GM18502 (cell line): ENCODE results near the gene PRRT1B.

Source experiments
- ATAC-seq: cut with Tn5 transposase; IDR thresholded peaks from one replicate; pipeline ENCODE4 v1.9.1; 2021; ENCODE audit warnings: mild to moderate bottlenecking; ENCODE audit not compliant: unreplicated experiment, poor library complexity

PRRT1B gene

GRCh38 chr9:131521822-131522221 lies 23.5 kb upstream of the PRRT1B start:
- no peak for ATAC-seq

DNA sequence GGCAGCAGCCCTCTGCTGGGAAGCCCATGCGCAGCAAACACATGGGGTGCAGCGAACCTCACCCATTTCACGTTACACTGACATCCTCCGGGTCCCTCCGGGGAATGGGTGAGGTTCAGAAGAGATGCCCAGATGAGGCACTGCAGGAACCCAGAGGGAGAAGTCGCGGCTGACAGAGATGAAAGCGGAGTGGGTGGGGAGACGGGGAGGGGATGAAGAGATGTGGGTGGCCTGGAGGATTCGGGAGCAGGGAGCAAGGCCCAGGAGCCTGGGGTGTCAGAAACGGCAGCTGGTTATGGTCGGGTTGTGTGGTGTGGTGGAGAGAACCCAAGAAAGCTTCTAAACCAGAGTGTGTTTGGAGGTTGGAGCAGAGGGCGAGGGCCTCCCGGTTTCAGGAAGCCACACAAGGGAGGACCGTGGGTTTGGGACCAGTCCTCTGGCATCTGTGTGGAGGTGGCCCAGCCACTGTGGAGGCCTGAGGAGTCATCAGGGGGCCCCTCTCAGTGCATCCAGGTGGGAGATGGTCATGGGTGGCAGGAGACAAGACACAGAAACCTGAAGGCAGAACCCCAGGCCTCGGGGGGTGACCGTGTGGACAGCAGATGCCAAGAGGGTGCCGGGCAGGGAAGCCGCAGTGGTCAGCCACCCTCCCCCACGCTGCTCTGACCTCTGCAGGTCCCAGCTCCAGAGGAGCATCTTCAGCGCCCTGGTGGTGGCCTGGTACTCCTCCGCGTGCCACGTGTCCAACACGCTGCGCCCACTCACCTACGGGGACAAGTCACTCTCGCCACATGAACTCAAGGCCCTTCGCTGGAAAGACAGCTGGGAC lies 22.9 kb upstream of the PRRT1B start:
- ATAC-seq = no peak

DNA sequence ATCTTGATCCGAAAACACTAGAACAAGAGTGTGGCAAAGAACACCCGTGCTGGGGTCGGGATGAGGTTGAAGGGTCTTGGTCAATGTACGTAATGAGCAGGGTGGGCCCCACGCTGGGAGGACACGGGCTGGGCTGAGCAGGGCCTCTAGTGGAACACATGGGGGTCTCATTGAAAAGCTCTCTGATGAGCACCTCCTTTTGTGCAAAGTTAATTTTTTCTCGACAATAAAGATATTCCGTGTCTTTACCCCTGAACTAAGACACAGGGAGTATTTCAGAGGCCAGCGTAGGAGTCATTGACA lies 22.3 kb upstream of the PRRT1B start:
- no peak for ATAC-seq

DNA sequence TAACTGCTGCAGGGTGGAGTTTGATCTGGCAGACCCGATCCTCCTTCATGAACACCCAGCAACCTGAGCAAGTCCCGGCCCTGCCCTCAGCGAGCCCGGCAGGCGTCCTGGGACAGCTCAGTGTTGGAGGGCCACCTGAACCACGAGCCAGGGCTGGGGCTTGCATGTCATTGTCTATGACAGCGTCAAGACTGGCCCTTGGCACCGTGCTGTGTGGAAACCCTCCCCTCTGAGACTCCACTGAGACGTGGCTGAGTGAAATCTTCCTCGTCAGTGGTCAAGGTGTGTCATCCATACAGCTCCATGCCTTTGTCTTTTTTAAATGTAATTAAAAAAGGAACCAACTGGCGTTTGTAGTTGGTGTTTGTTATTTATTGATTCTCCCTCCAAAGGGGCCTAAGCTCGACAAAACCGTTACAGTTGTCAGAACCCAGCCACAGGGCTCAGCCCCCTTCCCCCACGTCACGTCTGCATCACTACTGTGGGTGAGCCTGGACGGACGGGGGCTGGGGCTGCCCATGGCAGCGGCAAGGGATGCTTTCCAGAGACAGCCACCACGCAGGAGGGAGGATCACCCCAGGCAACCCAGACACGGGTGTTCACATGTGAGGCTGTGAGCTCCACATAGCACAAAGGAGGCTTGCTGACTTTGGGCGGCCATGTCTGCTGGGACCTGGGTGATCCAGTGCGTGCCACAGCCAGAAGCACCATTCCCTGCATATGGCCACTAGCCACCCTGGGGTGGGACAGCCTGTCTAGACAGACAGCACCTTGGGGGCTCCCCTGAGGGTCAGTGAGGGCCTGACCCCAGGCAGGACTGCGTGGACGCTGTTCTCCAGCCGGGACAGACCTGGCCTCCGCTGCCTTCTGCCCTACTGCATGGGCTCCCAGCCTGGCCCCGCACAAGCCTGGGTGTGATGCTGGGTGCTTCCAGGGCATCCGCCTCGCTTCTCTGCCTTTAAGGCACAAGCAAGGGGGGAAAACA lies 21.6 kb upstream of the PRRT1B start:
- ATAC-seq = no peak

- ATAC-seq = no peak
Measured at GRCh38 chr9:131524665-131525315, 20.5 kb upstream of the PRRT1B start.

GRCh38 chr9:131525643-131526565 lies 19.4 kb upstream of the PRRT1B start:
- ATAC-seq = no peak

DNA sequence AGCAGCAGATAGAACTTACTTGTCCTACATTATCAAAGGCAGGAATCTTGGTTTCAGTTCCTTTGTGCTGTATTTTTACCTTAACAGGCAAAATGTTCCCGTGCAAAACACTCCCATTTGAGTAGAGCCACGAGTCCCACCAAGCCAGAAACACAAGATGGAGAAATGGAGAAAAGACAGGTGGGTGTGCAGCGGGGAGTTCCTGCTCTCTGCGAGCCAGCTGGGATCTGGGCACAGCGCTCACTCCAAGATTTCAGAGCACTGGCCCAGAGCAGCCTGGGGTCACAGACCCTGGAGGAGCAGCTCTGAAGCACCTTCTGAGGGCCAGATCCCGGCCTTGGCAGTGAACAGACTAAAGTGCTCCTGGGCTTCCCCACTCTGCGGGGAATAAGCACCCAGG lies 17.1 kb upstream of the PRRT1B start:
- no peak for ATAC-seq

- no peak for ATAC-seq
Measured at GRCh38 chr9:131528886-131529505, 16.3 kb upstream of the PRRT1B start.

DNA sequence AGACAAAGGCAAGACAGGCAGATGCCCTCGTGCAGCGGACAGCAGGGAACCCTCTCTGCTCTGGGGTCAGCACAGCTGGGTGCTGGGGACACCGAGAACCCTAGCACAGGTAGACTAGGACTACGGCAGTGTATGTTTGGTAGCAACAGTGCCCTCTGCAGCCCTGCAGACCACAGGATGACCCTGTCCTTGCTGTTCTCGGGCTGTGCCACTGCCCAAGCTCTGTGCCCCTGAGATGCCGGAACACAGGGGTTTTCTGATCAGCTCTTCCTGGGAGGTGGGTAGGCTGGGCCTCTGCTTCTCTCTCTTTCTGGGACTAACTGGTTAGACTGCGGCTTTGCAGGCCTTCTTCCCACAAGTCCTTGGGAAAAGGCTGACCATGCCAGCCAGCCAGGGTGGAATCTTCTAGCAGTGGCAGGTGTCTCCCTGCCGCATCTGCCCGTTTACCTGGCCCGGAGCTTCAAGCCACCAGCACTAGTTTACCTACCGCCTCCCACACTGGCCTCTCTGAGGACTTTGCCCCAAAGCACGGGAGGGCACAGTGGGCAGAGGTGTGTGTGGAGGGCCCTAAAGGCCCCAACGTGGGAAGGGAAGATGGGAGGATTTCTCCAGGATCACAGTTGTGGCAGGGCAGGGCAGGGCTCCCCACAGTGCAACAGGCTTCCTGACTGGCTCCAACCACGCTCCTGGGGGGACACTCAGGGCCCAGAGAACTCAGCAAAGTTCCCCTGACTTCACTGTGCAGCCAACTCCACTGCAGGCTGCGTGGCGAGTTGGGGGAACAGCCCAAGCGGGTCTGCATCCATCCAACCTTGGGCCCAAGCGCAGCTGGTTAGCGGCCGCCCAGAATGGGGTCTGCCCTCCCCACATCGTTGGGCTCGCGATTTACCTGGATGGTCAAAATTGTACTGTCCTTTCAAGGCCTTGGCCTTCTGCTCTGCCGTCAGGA lies 15.5 kb upstream of the PRRT1B start:
- ATAC-seq = no peak

GRCh38 chr9:131530546-131530919 lies 14.8 kb upstream of the PRRT1B start:
- ATAC-seq = peak; percentile 5

- ATAC-seq = peak; percentile 89
Measured at GRCh38 chr9:131530920-131531832, 14.1 kb upstream of the PRRT1B start, which contains the start of gene UCK1. UCK1 (minus strand) TSS chr9:131531263; CDS start chr9:131531174, 89 bp downstream.

DNA sequence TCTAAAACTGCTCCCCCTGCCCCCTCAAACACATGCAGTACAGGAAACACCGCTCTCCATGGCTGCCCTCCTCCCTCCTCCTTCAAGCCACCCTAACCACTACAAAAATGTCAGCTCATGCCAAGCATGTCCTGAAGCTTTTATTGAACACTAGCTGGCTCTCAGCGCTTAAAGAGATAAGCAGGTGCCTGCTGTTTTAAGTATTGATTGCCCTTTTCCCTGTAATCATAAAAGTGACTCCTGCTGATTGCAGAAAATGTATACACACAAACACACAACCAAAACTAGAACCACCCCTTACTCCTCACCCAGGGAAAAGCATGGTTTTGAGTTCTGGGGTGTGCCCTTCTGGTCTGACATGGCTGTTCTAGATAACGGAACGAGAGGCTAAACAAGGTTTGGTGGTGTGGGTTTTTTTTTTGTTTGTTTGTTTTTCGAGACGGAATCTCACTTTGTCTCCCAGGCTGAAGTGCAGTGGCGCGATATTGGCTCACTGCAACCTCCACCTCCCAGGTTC lies 10.5 kb upstream of the PRRT1B start:
- no peak for ATAC-seq

- no peak for ATAC-seq
Measured at GRCh38 chr9:131537946-131538345, 7.4 kb upstream of the PRRT1B start.

- ATAC-seq = no peak
Measured at GRCh38 chr9:131539223-131539923, 6.0 kb upstream of the PRRT1B start.

GRCh38 chr9:131543141-131543540 lies 2.2 kb upstream of the PRRT1B start:
- ATAC-seq = no peak

GRCh38 chr9:131545786-131546335 lies 538 bp downstream of the PRRT1B start:
- no peak for ATAC-seq
